Hepatocyte (in vitro differentiated cells): Measurements from ENCODE around the gene ERBB2.

Source experiments
- EZH2 ChIP-seq: fragments of 200-600 bp; sonication (generic); IDR thresholded peaks from 2 replicates; pipeline ENCODE4 v1.6.1; 2016; ENCODE audit warnings: antibody characterized with exemption, mild to moderate bottlenecking, borderline replicate concordance
- TF ChIP-seq, protein P1 (sequence below): fragments of 200-600 bp; sonication (generic); IDR thresholded peaks from 2 replicates; pipeline ENCODE4 v1.5.1; 2016; ENCODE audit warnings: antibody characterized with exemption, mild to moderate bottlenecking; ENCODE audit not compliant: poor library complexity

- TF ChIP-seq, protein P1, sequence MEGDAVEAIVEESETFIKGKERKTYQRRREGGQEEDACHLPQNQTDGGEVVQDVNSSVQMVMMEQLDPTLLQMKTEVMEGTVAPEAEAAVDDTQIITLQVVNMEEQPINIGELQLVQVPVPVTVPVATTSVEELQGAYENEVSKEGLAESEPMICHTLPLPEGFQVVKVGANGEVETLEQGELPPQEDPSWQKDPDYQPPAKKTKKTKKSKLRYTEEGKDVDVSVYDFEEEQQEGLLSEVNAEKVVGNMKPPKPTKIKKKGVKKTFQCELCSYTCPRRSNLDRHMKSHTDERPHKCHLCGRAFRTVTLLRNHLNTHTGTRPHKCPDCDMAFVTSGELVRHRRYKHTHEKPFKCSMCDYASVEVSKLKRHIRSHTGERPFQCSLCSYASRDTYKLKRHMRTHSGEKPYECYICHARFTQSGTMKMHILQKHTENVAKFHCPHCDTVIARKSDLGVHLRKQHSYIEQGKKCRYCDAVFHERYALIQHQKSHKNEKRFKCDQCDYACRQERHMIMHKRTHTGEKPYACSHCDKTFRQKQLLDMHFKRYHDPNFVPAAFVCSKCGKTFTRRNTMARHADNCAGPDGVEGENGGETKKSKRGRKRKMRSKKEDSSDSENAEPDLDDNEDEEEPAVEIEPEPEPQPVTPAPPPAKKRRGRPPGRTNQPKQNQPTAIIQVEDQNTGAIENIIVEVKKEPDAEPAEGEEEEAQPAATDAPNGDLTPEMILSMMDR = no peak
- no peak for TF ChIP-seq EZH2
Observed at GRCh38 chr17:39687101-39687545, 12.7 kb upstream of the ERBB2 start.
